Measurements from ENCODE around the gene CRKL. TPM values are rescaled to one million over a fixed set of nuclear protein-coding genes. Genes with fewer than 3 reads are reported as not detected.
A peak's percentile ranks its signal among the peaks of the same experiment; 100 is the strongest.

The CRKL gene
- total RNA-seq = 10 to 100 TPM; 42.1 to 45.2 TPM

- DNase-seq (ENCODE audit: low spot score) = peak; percentile 76
- Histone ChIP-seq H3K9me3 (no peaks in the 10 kb centered on the region), H3K36me3 (no peaks in the 10 kb centered on the region), H3K27ac (peak within 1 kb of the TSS; percentile 84 to 88), H3K27me3 (replicated peaks; ENCODE audit: insufficient read depth) (no peaks in the 10 kb centered on the region), H3K4me3 (peak within 1 kb of the TSS; percentile 80), H3K4me1 (ENCODE audit: control insufficient read depth in 1 of 2, low read depth in 2 of 2) (peaks cover 16 to 38% of the 10 kb centered on the region in 2 donors)
- TF ChIP-seq, protein P1, sequence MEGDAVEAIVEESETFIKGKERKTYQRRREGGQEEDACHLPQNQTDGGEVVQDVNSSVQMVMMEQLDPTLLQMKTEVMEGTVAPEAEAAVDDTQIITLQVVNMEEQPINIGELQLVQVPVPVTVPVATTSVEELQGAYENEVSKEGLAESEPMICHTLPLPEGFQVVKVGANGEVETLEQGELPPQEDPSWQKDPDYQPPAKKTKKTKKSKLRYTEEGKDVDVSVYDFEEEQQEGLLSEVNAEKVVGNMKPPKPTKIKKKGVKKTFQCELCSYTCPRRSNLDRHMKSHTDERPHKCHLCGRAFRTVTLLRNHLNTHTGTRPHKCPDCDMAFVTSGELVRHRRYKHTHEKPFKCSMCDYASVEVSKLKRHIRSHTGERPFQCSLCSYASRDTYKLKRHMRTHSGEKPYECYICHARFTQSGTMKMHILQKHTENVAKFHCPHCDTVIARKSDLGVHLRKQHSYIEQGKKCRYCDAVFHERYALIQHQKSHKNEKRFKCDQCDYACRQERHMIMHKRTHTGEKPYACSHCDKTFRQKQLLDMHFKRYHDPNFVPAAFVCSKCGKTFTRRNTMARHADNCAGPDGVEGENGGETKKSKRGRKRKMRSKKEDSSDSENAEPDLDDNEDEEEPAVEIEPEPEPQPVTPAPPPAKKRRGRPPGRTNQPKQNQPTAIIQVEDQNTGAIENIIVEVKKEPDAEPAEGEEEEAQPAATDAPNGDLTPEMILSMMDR (IDR thresholded peaks at IDR 0.05) = peak; percentile 94
- ATAC-seq (ENCODE audit: insufficient number of reproducible peaks, low FRiP score, low read depth) = peak; percentile 99
Observed at GRCh38 chr22:20916916-20917810, at the start of gene CRKL. CRKL (plus strand) TSS chr22:20917407; CDS start chr22:20917935, 528 bp downstream.

- Histone ChIP-seq H3K9me3 (no peaks in the 10 kb centered on the region), H3K27ac (peak overlapping the region in 1 of 2 donors; percentile 24), H3K36me3 (peaks cover 15% of the 10 kb centered on the region), H3K4me1 (ENCODE audit: control insufficient read depth in 1 of 2, low read depth in 2 of 2) (peaks cover 0 to 14% of the 10 kb centered on the region in 2 donors), H3K4me3 (no peak overlapping the region), H3K27me3 (replicated peaks; ENCODE audit: insufficient read depth) (no peaks in the 10 kb centered on the region)
- TF ChIP-seq, protein P1 (IDR thresholded peaks at IDR 0.05) = no peak
- DNase-seq (ENCODE audit: low spot score) (no peak), ATAC-seq (ENCODE audit: insufficient number of reproducible peaks, low FRiP score, low read depth) (no peak)
Observed at GRCh38 chr22:20868025-20868962, 48.9 kb upstream of the CRKL start.

- no peak overlapping the region for H3K4me3 ChIP-seq
- no peak overlapping the region for H3K27ac ChIP-seq
- DNase-seq (ENCODE audit: low spot score) (no peak), ATAC-seq (ENCODE audit: insufficient number of reproducible peaks, low FRiP score, low read depth) (no peak)
- H3K4me1 ChIP-seq (ENCODE audit: control insufficient read depth in 1 of 2, low read depth in 2 of 2) = peaks cover 0 to 14% of the 10 kb centered on the region in 2 donors
- TF ChIP-seq, protein P1 (IDR thresholded peaks at IDR 0.05) = no peak
- no peaks in the 10 kb centered on the region for H3K9me3 ChIP-seq
- no peaks in the 10 kb centered on the region for H3K27me3 ChIP-seq (replicated peaks; ENCODE audit: insufficient read depth)
- peaks cover 17% of the 10 kb centered on the region for H3K36me3 ChIP-seq
Observed at GRCh38 chr22:20869234-20869633, 48.0 kb upstream of the CRKL start.

GRCh38 chr22:20873214-20873613, 44.0 kb upstream of the CRKL start:
- no peaks in the 10 kb centered on the region for H3K9me3 ChIP-seq
- H3K36me3 ChIP-seq = peaks cover 25% of the 10 kb centered on the region
- no peak for DNase-seq (ENCODE audit: low spot score)
- no peaks in the 10 kb centered on the region for H3K4me1 ChIP-seq (ENCODE audit: control insufficient read depth in 1 of 2, low read depth in 2 of 2)
- no peaks in the 10 kb centered on the region for H3K27me3 ChIP-seq (replicated peaks; ENCODE audit: insufficient read depth)
- TF ChIP-seq, protein P1 (IDR thresholded peaks at IDR 0.05) = no peak
- no peak overlapping the region for H3K27ac ChIP-seq
- H3K4me3 ChIP-seq = no peak overlapping the region
- ATAC-seq (ENCODE audit: insufficient number of reproducible peaks, low FRiP score, low read depth) = no peak

GRCh38 chr22:20875296-20875695, 41.9 kb upstream of the CRKL start:
- Histone ChIP-seq H3K27ac (no peak overlapping the region), H3K9me3 (no peaks in the 10 kb centered on the region), H3K4me1 (ENCODE audit: control insufficient read depth in 1 of 2, low read depth in 2 of 2) (no peaks in the 10 kb centered on the region), H3K36me3 (peaks cover 17% of the 10 kb centered on the region), H3K4me3 (no peak overlapping the region), H3K27me3 (replicated peaks; ENCODE audit: insufficient read depth) (no peaks in the 10 kb centered on the region)
- ATAC-seq (ENCODE audit: insufficient number of reproducible peaks, low FRiP score, low read depth) (no peak), DNase-seq (ENCODE audit: low spot score) (no peak)
- TF ChIP-seq, protein P1 (IDR thresholded peaks at IDR 0.05) = no peak
